CD14-positive monocyte (primary cell): ENCODE data around the gene RGS7. TPM values are rescaled to one million over a fixed set of nuclear protein-coding genes. Genes with fewer than 3 reads are reported as not detected.

Experiments used
- DNase-seq, 3 donors: peaks; one replicate each; pipeline ENCODE4 v3.0.0-alpha.2; 2011 to 2022
- H2AFZ ChIP-seq: 2 replicates; pipeline ENCODE4 v1.6.0; 2012; ENCODE audit warnings: mild to moderate bottlenecking, low read depth, low read length, inconsistent platforms; ENCODE audit not compliant: insufficient read depth, poor library complexity, severe bottlenecking
- H3K27ac ChIP-seq, 2 donors: 1 replicate in 1 of 2; 2 replicates in 1 of 2; pipeline ENCODE4 v1.5.1; 2012 to 2013; ENCODE audit warnings: low read length in 2 of 2, control low read depth in 1 of 2, inconsistent platforms in 1 of 2, low read depth in 1 of 2, mild to moderate bottlenecking in 1 of 2
- H3K27me3 ChIP-seq, 2 donors: one replicate each; pipeline versions ENCODE4 v1.6.0 to v1.6.1; 2011 to 2013; ENCODE audit warnings: low read length in 2 of 2; ENCODE audit not compliant: control insufficient read depth in 2 of 2, insufficient read depth in 2 of 2
- H3K36me3 ChIP-seq, 2 donors: replicated peaks in 1 of 2; 1 replicate in 1 of 2; 2 replicates in 1 of 2; pipeline versions ENCODE4 v1.5.1 to v1.6.1; 2012 to 2013; ENCODE audit warnings: low read length in 2 of 2, control low read depth in 1 of 2, inconsistent platforms in 1 of 2, mild to moderate bottlenecking in 1 of 2; ENCODE audit not compliant: insufficient read depth in 2 of 2, control insufficient read depth in 1 of 2
- H3K4me1 ChIP-seq, 2 donors: 1 replicate in 1 of 2; 2 replicates in 1 of 2; pipeline versions ENCODE4 v1.5.1 to v1.6.1; 2012 to 2013; ENCODE audit warnings: low read length in 2 of 2, control low read depth in 1 of 2, inconsistent platforms in 1 of 2, mild to moderate bottlenecking in 1 of 2, moderate library complexity in 1 of 2; ENCODE audit not compliant: insufficient read depth in 2 of 2, control insufficient read depth in 1 of 2
- H3K4me2 ChIP-seq: replicated peaks from 2 replicates; pipeline ENCODE3; 2012; ENCODE audit warnings: low read length, moderate library complexity, mild to moderate bottlenecking; ENCODE audit not compliant: poor library complexity, severe bottlenecking; ENCODE audit errors: extremely low read depth
- H3K4me3 ChIP-seq, 3 experiments: fragments of 200-600 bp in 1 of 3; sonication (generic) in 1 of 3; replicated peaks in 1 of 3; 1 replicate in 2 of 3; 2 replicates in 1 of 3; pipeline ENCODE4 v1.5.1; 2011 to 2013; ENCODE audit warnings: low read length in 3 of 3, mild to moderate bottlenecking in 3 of 3, control low read depth in 2 of 3, low read depth in 2 of 3, inconsistent platforms in 1 of 3, moderate library complexity in 1 of 3
- H3K79me2 ChIP-seq: 2 replicates; pipeline ENCODE4 v1.6.0; 2012; ENCODE audit warnings: mild to moderate bottlenecking, control low read depth, inconsistent platforms, low read length, moderate library complexity; ENCODE audit not compliant: insufficient read depth
- H3K9ac ChIP-seq: 2 replicates; pipeline ENCODE4 v1.6.0; 2017; ENCODE audit warnings: low read length, mild to moderate bottlenecking; ENCODE audit not compliant: insufficient read depth, poor library complexity, severe bottlenecking
- H3K9me3 ChIP-seq, 2 donors: replicated peaks in 1 of 2; 1 replicate in 1 of 2; 2 replicates in 1 of 2; pipeline versions ENCODE4 v1.5.1 to v1.6.1; 2012 to 2013; ENCODE audit warnings: low read length in 2 of 2, control low read depth in 1 of 2; ENCODE audit not compliant: control insufficient read depth in 1 of 2, insufficient read depth in 1 of 2
- H4K20me1 ChIP-seq: 2 replicates; pipeline ENCODE4 v1.6.0; 2012; ENCODE audit warnings: mild to moderate bottlenecking, low read length, control low read depth, moderate library complexity; ENCODE audit not compliant: insufficient read depth
- H3K27ac Mint-ChIP-seq, 7 donors: one replicate each; pipeline ENCODE4 v1.8.0; 2020; ENCODE audit warnings: mild to moderate bottlenecking in 7 of 7, mixed read lengths in 7 of 7, moderate library complexity in 6 of 7, inconsistent platforms in 2 of 7
- H3K27me3 Mint-ChIP-seq, 3 donors: one replicate each; pipeline ENCODE4 v1.8.0; 2021 to 2022; ENCODE audit warnings: low read depth in 3 of 3, mild to moderate bottlenecking in 3 of 3, mixed read lengths in 3 of 3, moderate library complexity in 3 of 3, inconsistent platforms in 1 of 3
- H3K36me3 Mint-ChIP-seq, 2 donors: one replicate each; pipeline ENCODE4 v1.8.0; 2020; ENCODE audit warnings: mixed read lengths in 2 of 2, inconsistent platforms in 1 of 2, mild to moderate bottlenecking in 1 of 2
- H3K4me1 Mint-ChIP-seq: one replicate; pipeline ENCODE4 v1.8.0; 2020; ENCODE audit warnings: mild to moderate bottlenecking, mixed read lengths
- H3K4me3 Mint-ChIP-seq, 2 donors: one replicate each; pipeline ENCODE4 v1.8.0; 2020; ENCODE audit warnings: mild to moderate bottlenecking in 2 of 2, mixed read lengths in 2 of 2, moderate library complexity in 1 of 2
- H3K9me3 Mint-ChIP-seq, 7 donors: one replicate each; pipeline ENCODE4 v1.8.0; 2020 to 2022; ENCODE audit warnings: mixed read lengths in 7 of 7, mild to moderate bottlenecking in 6 of 7, moderate library complexity in 6 of 7, inconsistent platforms in 2 of 7
- CTCF ChIP-seq: fragments of 200-600 bp; IDR thresholded peaks from one replicate; pipeline ENCODE4 v1.8.0; 2022; ENCODE audit warnings: antibody characterized with exemption, mild to moderate bottlenecking
- WGBS: methylation state at CpG from one replicate; pipeline ENCODE4 v1.1.5; 2013; ENCODE audit warnings: missing lambda C conversion rate; ENCODE audit not compliant: insufficient coverage; 5-methylcytosine and 5-hydroxymethylcytosine counted together
- intact Hi-C, 2 donors: fragments of 100-400 bp; cut with micrococcal nuclease; formaldehyde crosslinking; loops; one replicate each; pipeline versions ENCODE4 v1.15.0 to v1.15.1; 2023
- polyA plus RNA-seq, 3 donors: library from polyadenylated mRNA; depleted of rRNA in 1 of 3; unstranded in 2 of 3; stranded (reverse) in 1 of 3; fragments of 300-500 nt in 2 of 3; fragments of >200 nt in 1 of 3; fragmentation: Illumina TruSeq in 2 of 3; gene quantifications; 1 replicate in 2 of 3; 2 replicates in 1 of 3; pipeline ENCODE4 v1.2.3, GENCODE V29; 2012 to 2021

Gene RGS7
- polyA plus RNA-seq, 3 donors: not detected

DNA sequence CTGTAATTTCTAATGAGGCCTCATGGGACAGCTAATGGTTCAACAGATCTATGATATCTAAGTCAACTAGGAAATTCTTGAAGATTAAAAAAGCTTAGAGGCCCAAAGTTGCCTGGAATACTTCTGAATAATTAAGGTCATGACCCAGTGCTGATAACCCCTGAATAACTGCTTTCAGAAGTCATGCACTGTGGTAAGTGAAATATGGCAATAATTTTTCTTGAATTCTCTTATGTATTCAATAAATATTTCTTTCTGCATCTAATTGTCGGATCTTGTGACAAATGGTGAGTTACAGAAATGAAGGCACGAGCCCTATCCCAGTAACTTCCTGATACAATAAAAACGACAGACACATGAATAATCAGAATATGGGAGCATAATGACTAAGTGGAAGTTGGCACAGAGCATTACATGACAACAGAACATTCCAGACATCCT, 525.8 kb downstream of the RGS7 start:
- Mint-ChIP-seq H3K9me3 (peaks cover 0 to 8% (median 3%) of the 10 kb centered on the region in 7 donors), H3K4me3 (no peak overlapping the region), H3K4me1 (no peaks in the 10 kb centered on the region), H3K36me3 (no peaks in the 10 kb centered on the region), H3K27ac (no peak overlapping the region), H3K27me3 (peaks cover 0 to 2% (median 2%) of the 10 kb centered on the region in 3 donors)
- Histone ChIP-seq H3K27me3 (no peaks in the 10 kb centered on the region), H3K4me3 (no peak overlapping the region), H2AFZ (no peak overlapping the region), H3K4me2 (no peak overlapping the region), H3K9me3 (no peaks in the 10 kb centered on the region), H3K36me3 (no peaks in the 10 kb centered on the region), H3K4me1 (no peaks in the 10 kb centered on the region), H3K79me2 (no peaks in the 10 kb centered on the region), H3K27ac (no peak overlapping the region), H4K20me1 (no peaks in the 10 kb centered on the region), H3K9ac (no peak overlapping the region)
- intact Hi-C loops: no loop called here
- no peak for TF ChIP-seq CTCF
- DNase-seq: no peak
- WGBS: no CpG with 5 or more reads among the region's 3 CpGs

DNA sequence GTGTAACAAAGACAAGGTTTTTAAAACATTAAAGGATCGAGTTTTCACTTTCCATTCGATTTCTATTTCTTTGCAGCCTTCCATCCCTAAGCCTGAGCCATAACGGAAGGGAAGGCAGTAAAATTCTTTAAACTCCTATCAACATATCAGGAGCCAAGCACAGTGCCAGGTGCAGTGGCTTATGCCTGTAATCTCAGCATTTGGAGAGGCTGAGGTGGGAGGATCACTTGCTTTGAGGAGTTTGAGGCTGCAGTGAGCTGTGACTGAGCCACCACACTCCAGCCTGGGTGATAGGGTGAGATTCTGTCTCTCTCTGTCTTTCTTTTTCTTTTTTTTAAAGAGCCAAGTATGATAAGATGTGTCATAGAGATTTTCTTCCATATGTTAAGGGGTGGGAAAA, 527.5 kb downstream of the RGS7 start:
- peaks cover 0 to 2% (median 2%) of the 10 kb centered on the region in 3 donors for H3K27me3 Mint-ChIP-seq
- H3K9me3 Mint-ChIP-seq: peaks cover 0 to 9% (median 1%) of the 10 kb centered on the region in 7 donors
- 100% methylated on average over 1 of the region's 3 CpGs for WGBS
- intact Hi-C loops: no loop called here
- no peaks in the 10 kb centered on the region for H4K20me1 ChIP-seq
- H3K9ac ChIP-seq: no peak overlapping the region
- H3K27ac ChIP-seq: no peak overlapping the region
- no peaks in the 10 kb centered on the region for H3K36me3 ChIP-seq
- H3K4me3 Mint-ChIP-seq: no peak overlapping the region
- H3K27ac Mint-ChIP-seq: no peak overlapping the region
- peaks cover 0 to 2% of the 10 kb centered on the region in 2 donors for H3K9me3 ChIP-seq
- no peak overlapping the region for H3K4me3 ChIP-seq
- H3K4me1 ChIP-seq: no peaks in the 10 kb centered on the region
- H2AFZ ChIP-seq: no peak overlapping the region
- no peaks in the 10 kb centered on the region for H3K79me2 ChIP-seq
- no peaks in the 10 kb centered on the region for H3K4me1 Mint-ChIP-seq
- TF ChIP-seq CTCF: no peak
- H3K27me3 ChIP-seq: no peaks in the 10 kb centered on the region
- no peak for DNase-seq
- H3K36me3 Mint-ChIP-seq: no peaks in the 10 kb centered on the region
- H3K4me2 ChIP-seq: no peak overlapping the region
